Neural cell (in vitro differentiated cells): ENCODE results near the gene CALML4. TPM values are rescaled to one million over a fixed set of nuclear protein-coding genes. Genes with fewer than 3 reads are reported as not detected.

Experiments used
- H2AFZ ChIP-seq: fragments of 200-600, 300-800 bp; sonication (generic), shearing (Covaris generic); 2 replicates; pipeline ENCODE4 v1.6.0; 2014; ENCODE audit warnings: low read depth, mild to moderate bottlenecking, antibody characterized with exemption, low read length, moderate library complexity
- H3F3A ChIP-seq: fragments of 200-600 bp; shearing (Covaris generic); 2 replicates; pipeline ENCODE4 v1.6.1; 2016; ENCODE audit warnings: mild to moderate bottlenecking, moderate library complexity, mixed read lengths, antibody characterized with exemption, low read length; ENCODE audit not compliant: insufficient read depth, poor library complexity, severe bottlenecking
- H3K27ac ChIP-seq: fragments of 200-600, 300-800 bp; sonication (generic), shearing (Covaris generic); 2 replicates; pipeline ENCODE4 v1.5.1; 2014; ENCODE audit warnings: mild to moderate bottlenecking, low read length, moderate library complexity
- H3K27me3 ChIP-seq: fragments of 300-800, 200-600 bp; sonication (generic), shearing (Covaris generic); 2 replicates; pipeline ENCODE4 v1.6.0; 2014; ENCODE audit warnings: mild to moderate bottlenecking, low read depth, low read length, moderate library complexity; ENCODE audit not compliant: insufficient read depth
- H3K36me3 ChIP-seq: fragments of 300-800, 200-600 bp; sonication (generic), shearing (Covaris generic); 2 replicates; pipeline ENCODE4 v1.5.1; 2014; ENCODE audit warnings: mild to moderate bottlenecking, antibody characterized with exemption, low read length, moderate library complexity; ENCODE audit not compliant: insufficient read depth
- H3K4me2 ChIP-seq: fragments of 300-800, 200-600 bp; sonication (generic), shearing (Covaris generic); 2 replicates; pipeline ENCODE4 v1.6.0; 2014; ENCODE audit warnings: mild to moderate bottlenecking, low read length
- H3K4me3 ChIP-seq: fragments of 300-800, 200-600 bp; sonication (generic), shearing (Covaris generic); 2 replicates; pipeline ENCODE4 v1.5.1; 2014; ENCODE audit warnings: mild to moderate bottlenecking, low read length, moderate library complexity
- H3K79me2 ChIP-seq: fragments of 200-600 bp; shearing (Covaris generic); replicated peaks from 2 replicates; pipeline ENCODE4 v1.6.0; 2014; ENCODE audit warnings: mild to moderate bottlenecking, low read length, moderate library complexity; ENCODE audit not compliant: insufficient read depth
- H3K9ac ChIP-seq: fragments of 300-800, 200-600 bp; sonication (generic), shearing (Covaris generic); 2 replicates; pipeline ENCODE4 v1.6.1; 2016; ENCODE audit warnings: mild to moderate bottlenecking, low read length, mixed read lengths
- H3K9me2 ChIP-seq: fragments of 200-600 bp; shearing (Covaris generic); 2 replicates; pipeline ENCODE4 v1.6.1; 2016; ENCODE audit warnings: mild to moderate bottlenecking, low read length, mixed read lengths; ENCODE audit not compliant: insufficient read depth
- H3K9me3 ChIP-seq: fragments of 200-600, 300-800 bp; sonication (generic), shearing (Covaris generic); 2 replicates; pipeline ENCODE4 v1.6.1; 2016; ENCODE audit warnings: mild to moderate bottlenecking, mixed run types, low read length, moderate library complexity, mixed read lengths
- H4K20me1 ChIP-seq: fragments of 200-600 bp; shearing (Covaris generic); 2 replicates; pipeline ENCODE4 v1.6.1; 2016; ENCODE audit warnings: mild to moderate bottlenecking, mixed run types; ENCODE audit not compliant: insufficient read depth
- CTCF ChIP-seq: fragments of 450-650 bp; IDR thresholded peaks from 2 replicates; pipeline ENCODE4 v1.5.1; 2014; ENCODE audit warnings: antibody characterized with exemption, mild to moderate bottlenecking, moderate library complexity; ENCODE audit not compliant: poor library complexity, severe bottlenecking
- EP300 ChIP-seq: fragments of 450-650 bp; conservative IDR thresholded peaks from 2 replicates; pipeline ENCODE4 v1.6.1; 2014; ENCODE audit warnings: antibody characterized with exemption, mild to moderate bottlenecking, moderate library complexity; ENCODE audit not compliant: poor library complexity, severe bottlenecking
- EZH2 ChIP-seq: fragments of 200-600, 300-800 bp; shearing (Covaris generic), sonication (generic); IDR thresholded peaks from 2 replicates; pipeline ENCODE4 v1.6.1; 2014; ENCODE audit warnings: antibody characterized with exemption, low read length, borderline replicate concordance, mild to moderate bottlenecking; ENCODE audit not compliant: insufficient read depth, poor library complexity, severe bottlenecking
- MXI1 ChIP-seq: fragments of 450-650 bp; conservative IDR thresholded peaks from 2 replicates; pipeline ENCODE4 v1.6.1; 2014; ENCODE audit warnings: antibody characterized with exemption, mild to moderate bottlenecking; ENCODE audit not compliant: poor library complexity, severe bottlenecking
- POLR2AphosphoS5 ChIP-seq: IDR thresholded peaks from 2 replicates; pipeline ENCODE4 v1.6.1; 2012
- RAD21 ChIP-seq: fragments of 450-650 bp; conservative IDR thresholded peaks from 2 replicates; pipeline ENCODE4 v1.6.1; 2014; ENCODE audit warnings: antibody characterized with exemption, mild to moderate bottlenecking, moderate library complexity
- REST ChIP-seq: IDR thresholded peaks from 2 replicates; pipeline ENCODE4 v1.6.1; 2012; ENCODE audit warnings: borderline replicate concordance
- SMC3 ChIP-seq: fragments of 450-650 bp; conservative IDR thresholded peaks from 2 replicates; pipeline ENCODE4 v1.6.1; 2014; ENCODE audit warnings: antibody characterized with exemption, mild to moderate bottlenecking, moderate library complexity; ENCODE audit not compliant: poor library complexity
- TAF1 ChIP-seq: IDR thresholded peaks from 2 replicates; pipeline ENCODE4 v1.6.1; 2012; ENCODE audit warnings: low read depth
- polyA plus RNA-seq: library from polyadenylated mRNA; depleted of rRNA; stranded (reverse); fragments of >200 nt; gene quantifications from 2 replicates; pipeline ENCODE4 v1.2.3, GENCODE V29; 2014

Gene CALML4
- polyA plus RNA-seq, 1 donor from 2014 or later = 0.43 TPM

GRCh38 chr15:68210821-68211655 lies 5.9 kb upstream of the CALML4 start:
- no peaks in the 10 kb centered on the region for H4K20me1 ChIP-seq
- H3K9ac ChIP-seq = no peak overlapping the region
- H3K9me2 ChIP-seq = no peaks in the 10 kb centered on the region
- H3K9me3 ChIP-seq = no peaks in the 10 kb centered on the region
- no peaks in the 10 kb centered on the region for H3K27me3 ChIP-seq
- H3K79me2 ChIP-seq = no peaks in the 10 kb centered on the region
- H3K4me2 ChIP-seq = no peak overlapping the region
- H3K27ac ChIP-seq = no peak overlapping the region
- TF ChIP-seq SMC3 (peak; percentile 35), MXI1 (no peak), CTCF (peak; percentile 39)
- no peak overlapping the region for H3K4me3 ChIP-seq
- H3F3A ChIP-seq = no peaks in the 10 kb centered on the region
- H3K36me3 ChIP-seq = no peaks in the 10 kb centered on the region
- no peak overlapping the region for H2AFZ ChIP-seq

- Histone ChIP-seq H3K9me3 (no peaks in the 10 kb centered on the region), H3F3A (no peaks in the 10 kb centered on the region), H3K27me3 (no peaks in the 10 kb centered on the region), H2AFZ (no peak overlapping the region), H3K27ac (no peak overlapping the region), H3K36me3 (no peaks in the 10 kb centered on the region), H4K20me1 (no peaks in the 10 kb centered on the region), H3K9me2 (no peaks in the 10 kb centered on the region), H3K4me2 (no peak overlapping the region), H3K9ac (no peak overlapping the region), H3K4me3 (no peak overlapping the region), H3K79me2 (no peaks in the 10 kb centered on the region)
- TF ChIP-seq MXI1 (no peak), EZH2 (no peak), POLR2AphosphoS5 (no peak), EP300 (no peak), REST (no peak), SMC3 (no peak), TAF1 (no peak), CTCF (no peak), RAD21 (no peak)
These were observed 5.3 kb upstream of the CALML4 start for GRCh38 chr15:68210409-68210756.
